ENCODE data around the gene CDKN1A. TPM values are rescaled to one million over a fixed set of nuclear protein-coding genes. Genes with fewer than 3 reads are reported as not detected.

The CDKN1A gene
- 228 TPM for total RNA-seq

GRCh38 chr6:36678488-36679042, at the start of gene CDKN1A:
Gene CDKN1A, plus strand, starts transcription at chr6:36678714. Its CDS starts 5,388 bp downstream, at chr6:36684102.
- H3K9me3 ChIP-seq (ENCODE audit: low read depth, low read length): no peaks in the 10 kb centered on the region
- peaks cover 69% of the 10 kb centered on the region for H3K4me1 ChIP-seq (ENCODE audit: insufficient read depth, low read length)
- H3K27me3 ChIP-seq (ENCODE audit: insufficient read depth, low read length): peaks cover 2% of the 10 kb centered on the region
- peak within 1 kb of the TSS; percentile 75 for H3K4me3 ChIP-seq (ENCODE audit: low read length)

GRCh38 chr6:36629784-36630183, 48.7 kb upstream of the CDKN1A start:
- H3K9me3 ChIP-seq (ENCODE audit: low read depth, low read length): no peaks in the 10 kb centered on the region
- no peaks in the 10 kb centered on the region for H3K27me3 ChIP-seq (ENCODE audit: insufficient read depth, low read length)
- no peak overlapping the region for H3K4me3 ChIP-seq (ENCODE audit: low read length)
- H3K4me1 ChIP-seq (ENCODE audit: insufficient read depth, low read length): peaks cover 25% of the 10 kb centered on the region

- Histone ChIP-seq H3K4me3 (ENCODE audit: low read length) (no peak overlapping the region), H3K9me3 (ENCODE audit: low read depth, low read length) (no peaks in the 10 kb centered on the region), H3K27me3 (ENCODE audit: insufficient read depth, low read length) (no peaks in the 10 kb centered on the region), H3K4me1 (ENCODE audit: insufficient read depth, low read length) (peaks cover 25% of the 10 kb centered on the region)
Observed at GRCh38 chr6:36631326-36632011, 47.0 kb upstream of the CDKN1A start.

- Histone ChIP-seq H3K4me1 (ENCODE audit: insufficient read depth, low read length) (peaks cover 17% of the 10 kb centered on the region), H3K27me3 (ENCODE audit: insufficient read depth, low read length) (no peaks in the 10 kb centered on the region), H3K9me3 (ENCODE audit: low read depth, low read length) (no peaks in the 10 kb centered on the region), H3K4me3 (ENCODE audit: low read length) (no peak overlapping the region)
Observed at GRCh38 chr6:36633370-36633769, 45.1 kb upstream of the CDKN1A start.

- H3K27me3 ChIP-seq (ENCODE audit: insufficient read depth, low read length): no peaks in the 10 kb centered on the region
- no peak overlapping the region for H3K4me3 ChIP-seq (ENCODE audit: low read length)
- H3K4me1 ChIP-seq (ENCODE audit: insufficient read depth, low read length): peaks cover 11% of the 10 kb centered on the region
- H3K9me3 ChIP-seq (ENCODE audit: low read depth, low read length): no peaks in the 10 kb centered on the region
Observed at GRCh38 chr6:36633915-36634314, 44.6 kb upstream of the CDKN1A start.

GRCh38 chr6:36634317-36635108, 44.0 kb upstream of the CDKN1A start:
- Histone ChIP-seq H3K9me3 (ENCODE audit: low read depth, low read length) (no peaks in the 10 kb centered on the region), H3K4me3 (ENCODE audit: low read length) (no peak overlapping the region), H3K27me3 (ENCODE audit: insufficient read depth, low read length) (no peaks in the 10 kb centered on the region), H3K4me1 (ENCODE audit: insufficient read depth, low read length) (peaks cover 5% of the 10 kb centered on the region)

GRCh38 chr6:36636283-36636682, 42.2 kb upstream of the CDKN1A start:
- Histone ChIP-seq H3K9me3 (ENCODE audit: low read depth, low read length) (no peaks in the 10 kb centered on the region), H3K4me1 (ENCODE audit: insufficient read depth, low read length) (no peaks in the 10 kb centered on the region), H3K27me3 (ENCODE audit: insufficient read depth, low read length) (no peaks in the 10 kb centered on the region), H3K4me3 (ENCODE audit: low read length) (no peak overlapping the region)

- Histone ChIP-seq H3K4me1 (ENCODE audit: insufficient read depth, low read length) (no peaks in the 10 kb centered on the region), H3K27me3 (ENCODE audit: insufficient read depth, low read length) (no peaks in the 10 kb centered on the region), H3K9me3 (ENCODE audit: low read depth, low read length) (no peaks in the 10 kb centered on the region), H3K4me3 (ENCODE audit: low read length) (no peak overlapping the region)
Observed at GRCh38 chr6:36636687-36637418, 41.7 kb upstream of the CDKN1A start.

GRCh38 chr6:36638579-36638978, 39.9 kb upstream of the CDKN1A start:
- Histone ChIP-seq H3K27me3 (ENCODE audit: insufficient read depth, low read length) (no peaks in the 10 kb centered on the region), H3K4me3 (ENCODE audit: low read length) (no peak overlapping the region), H3K4me1 (ENCODE audit: insufficient read depth, low read length) (peaks cover 2% of the 10 kb centered on the region), H3K9me3 (ENCODE audit: low read depth, low read length) (no peaks in the 10 kb centered on the region)

GRCh38 chr6:36639171-36639808, 39.2 kb upstream of the CDKN1A start:
- Histone ChIP-seq H3K4me1 (ENCODE audit: insufficient read depth, low read length) (peaks cover 10% of the 10 kb centered on the region), H3K4me3 (ENCODE audit: low read length) (no peak overlapping the region), H3K9me3 (ENCODE audit: low read depth, low read length) (no peaks in the 10 kb centered on the region), H3K27me3 (ENCODE audit: insufficient read depth, low read length) (no peaks in the 10 kb centered on the region)

- Histone ChIP-seq H3K9me3 (ENCODE audit: low read depth, low read length) (no peaks in the 10 kb centered on the region), H3K27me3 (ENCODE audit: insufficient read depth, low read length) (no peaks in the 10 kb centered on the region), H3K4me3 (ENCODE audit: low read length) (no peak overlapping the region), H3K4me1 (ENCODE audit: insufficient read depth, low read length) (peaks cover 25% of the 10 kb centered on the region)
Observed at GRCh38 chr6:36641543-36641942, 37.0 kb upstream of the CDKN1A start.

GRCh38 chr6:36642913-36643817, 35.3 kb upstream of the CDKN1A start:
- Histone ChIP-seq H3K27me3 (ENCODE audit: insufficient read depth, low read length) (no peaks in the 10 kb centered on the region), H3K9me3 (ENCODE audit: low read depth, low read length) (no peaks in the 10 kb centered on the region), H3K4me3 (ENCODE audit: low read length) (no peak overlapping the region), H3K4me1 (ENCODE audit: insufficient read depth, low read length) (peaks cover 25% of the 10 kb centered on the region)

GRCh38 chr6:36643977-36644376, 34.5 kb upstream of the CDKN1A start:
- no peaks in the 10 kb centered on the region for H3K9me3 ChIP-seq (ENCODE audit: low read depth, low read length)
- H3K27me3 ChIP-seq (ENCODE audit: insufficient read depth, low read length): no peaks in the 10 kb centered on the region

GRCh38 chr6:36649086-36649485, 29.4 kb upstream of the CDKN1A start:
- peaks cover 45% of the 10 kb centered on the region for H3K4me1 ChIP-seq (ENCODE audit: insufficient read depth, low read length)
- H3K9me3 ChIP-seq (ENCODE audit: low read depth, low read length): no peaks in the 10 kb centered on the region
- H3K27me3 ChIP-seq (ENCODE audit: insufficient read depth, low read length): no peaks in the 10 kb centered on the region
- no peak overlapping the region for H3K4me3 ChIP-seq (ENCODE audit: low read length)

More at GRCh38 chr6:36643977-36644376, 34.5 kb upstream of the CDKN1A start:
- no peak overlapping the region for H3K4me3 ChIP-seq (ENCODE audit: low read length)
- peaks cover 25% of the 10 kb centered on the region for H3K4me1 ChIP-seq (ENCODE audit: insufficient read depth, low read length)
